ENCODE results near the gene RBM44.
A peak's percentile ranks its signal among the peaks of the same experiment; 100 is the strongest.

RBM44 gene

GRCh38 chr2:237873897-237874551 is 75.4 kb downstream of the RBM44 start:
- DNase-seq, result no peak

DNA sequence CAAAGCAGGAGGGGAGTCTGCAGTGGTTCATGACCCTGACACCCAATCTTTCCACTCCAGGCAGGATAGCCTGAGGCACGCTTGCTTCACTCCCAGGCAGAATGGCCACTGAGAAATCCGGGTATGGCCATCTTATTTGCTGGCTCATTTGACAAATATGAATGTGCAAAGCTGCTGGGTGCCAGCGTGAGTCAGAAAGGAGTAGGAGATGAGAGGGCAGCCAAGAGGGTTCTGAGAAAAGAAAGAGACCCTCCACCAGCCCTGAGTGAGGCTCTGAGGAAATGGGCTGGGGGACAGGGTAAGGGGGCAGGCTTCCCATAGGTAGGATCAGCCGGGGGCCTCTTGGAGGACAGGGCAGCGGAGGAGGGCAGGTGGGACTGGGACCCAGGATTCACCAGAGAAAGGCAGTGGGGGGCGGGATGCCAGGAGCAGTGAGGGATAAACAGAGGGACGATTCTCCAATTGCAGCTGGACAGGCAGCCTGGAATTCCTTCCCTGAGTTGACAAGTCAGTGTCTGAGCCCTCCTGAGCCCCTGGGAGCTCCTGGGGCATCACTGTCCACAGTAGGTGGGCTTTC is 76.1 kb downstream of the RBM44 start:
- no peak for DNase-seq

- DNase-seq, result no peak
These were observed 76.9 kb downstream of the RBM44 start for GRCh38 chr2:237875256-237876060.

- no peak for DNase-seq
These were observed 77.5 kb downstream of the RBM44 start for GRCh38 chr2:237876061-237876526.

DNA sequence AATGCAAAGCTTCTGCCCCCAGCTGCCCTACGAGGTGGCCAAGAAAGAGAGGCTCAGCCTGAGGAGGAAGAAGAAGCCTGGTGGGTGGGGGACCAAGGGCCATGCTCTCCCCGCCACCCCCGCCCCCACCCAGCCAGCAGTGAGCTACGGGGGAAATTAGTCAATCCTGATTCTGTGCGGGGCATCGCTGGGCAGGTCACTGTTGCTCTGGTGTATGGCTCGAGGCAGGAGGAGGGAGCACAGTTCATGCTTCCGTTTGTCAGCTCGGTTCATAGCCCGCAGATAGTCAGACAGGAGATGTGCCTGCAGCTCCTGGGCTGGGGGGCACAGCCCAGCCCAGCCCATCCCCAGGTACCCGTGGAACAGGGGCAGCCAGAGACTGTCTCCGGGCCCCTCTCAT is 78.0 kb downstream of the RBM44 start:
- no peak for DNase-seq

- no peak for DNase-seq
These were observed 78.4 kb downstream of the RBM44 start for GRCh38 chr2:237876951-237877491.

- DNase-seq, result no peak
These were observed 79.2 kb downstream of the RBM44 start for GRCh38 chr2:237877576-237878307.

- no peak for DNase-seq
These were observed 79.9 kb downstream of the RBM44 start for GRCh38 chr2:237878321-237879057.

- peak; percentile 16 for DNase-seq
These were observed 80.5 kb downstream of the RBM44 start for GRCh38 chr2:237879058-237879430.

GRCh38 chr2:237879991-237880560 is 81.5 kb downstream of the RBM44 start:
- no peak for DNase-seq

- DNase-seq, result no peak
These were observed 84.2 kb downstream of the RBM44 start for GRCh38 chr2:237882510-237883481.

DNA sequence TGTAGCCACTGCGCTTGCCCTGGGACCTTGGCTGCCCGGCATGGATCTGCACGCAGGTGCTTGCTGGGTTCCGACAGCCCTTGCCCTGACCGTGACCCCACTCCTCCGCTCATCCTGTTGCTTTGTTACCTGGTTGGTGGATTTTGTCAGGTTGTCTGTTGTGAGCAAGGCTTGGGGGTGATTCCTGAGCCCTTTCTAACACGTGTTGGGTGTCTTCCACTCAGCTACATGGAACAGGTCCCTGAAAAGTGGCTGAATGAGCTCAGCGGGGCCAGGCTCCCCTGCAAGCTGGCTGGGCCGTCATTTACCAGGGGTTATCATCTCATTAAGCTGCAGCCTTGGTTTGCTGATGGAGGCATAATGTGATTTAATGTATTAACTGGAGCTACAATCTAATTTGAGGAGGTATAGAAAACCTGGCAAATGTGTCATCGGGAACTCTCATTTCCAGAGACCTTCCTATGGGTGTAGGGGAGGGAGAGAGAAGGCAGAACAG is 85.4 kb downstream of the RBM44 start:
- no peak for DNase-seq

DNA sequence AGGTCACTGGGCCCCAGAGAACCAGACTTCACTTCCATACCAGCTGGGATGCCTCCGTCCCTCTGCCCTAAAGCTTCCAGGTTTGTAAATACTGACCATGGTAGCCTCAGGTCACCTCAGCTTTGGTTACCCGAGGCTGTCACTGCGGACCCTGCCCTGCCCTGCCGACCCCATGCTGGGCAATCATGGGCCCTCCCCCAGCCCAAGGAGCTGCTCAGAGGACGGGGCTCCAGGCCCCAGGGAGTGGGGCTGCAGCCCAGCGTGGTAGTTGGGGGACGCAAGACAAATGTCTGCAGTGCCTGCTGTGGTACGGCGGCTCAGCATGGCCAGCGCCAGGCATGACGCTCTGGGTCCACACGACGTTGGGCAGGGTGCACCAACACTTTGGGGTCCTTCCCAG is 86.1 kb downstream of the RBM44 start:
- no peak for DNase-seq

- no peak for DNase-seq
These were observed 86.7 kb downstream of the RBM44 start for GRCh38 chr2:237885111-237885930.

- DNase-seq, result no peak
These were observed 87.5 kb downstream of the RBM44 start for GRCh38 chr2:237885931-237886684.

GRCh38 chr2:237886685-237887481 is 88.3 kb downstream of the RBM44 start:
- no peak for DNase-seq

DNA sequence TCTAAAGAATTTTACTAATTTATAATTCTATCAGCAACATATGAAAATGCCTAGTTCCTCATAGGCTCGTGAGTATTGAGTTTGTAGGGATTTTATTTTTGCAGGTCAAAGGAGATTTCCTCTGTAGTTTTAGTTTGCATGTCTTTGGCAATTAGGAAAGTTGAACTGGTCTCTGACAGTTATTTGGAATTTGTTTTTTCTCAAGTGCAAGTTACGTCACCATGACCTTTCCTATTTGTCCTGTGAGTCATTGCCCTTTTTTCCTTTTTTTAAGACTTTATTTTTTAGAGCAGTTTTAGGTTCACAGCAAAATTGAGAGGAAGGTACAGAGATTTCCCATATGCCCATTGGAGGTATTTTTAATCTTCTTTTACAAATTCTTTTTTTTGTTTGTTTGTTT is 89.8 kb downstream of the RBM44 start:
- no peak for DNase-seq

DNA sequence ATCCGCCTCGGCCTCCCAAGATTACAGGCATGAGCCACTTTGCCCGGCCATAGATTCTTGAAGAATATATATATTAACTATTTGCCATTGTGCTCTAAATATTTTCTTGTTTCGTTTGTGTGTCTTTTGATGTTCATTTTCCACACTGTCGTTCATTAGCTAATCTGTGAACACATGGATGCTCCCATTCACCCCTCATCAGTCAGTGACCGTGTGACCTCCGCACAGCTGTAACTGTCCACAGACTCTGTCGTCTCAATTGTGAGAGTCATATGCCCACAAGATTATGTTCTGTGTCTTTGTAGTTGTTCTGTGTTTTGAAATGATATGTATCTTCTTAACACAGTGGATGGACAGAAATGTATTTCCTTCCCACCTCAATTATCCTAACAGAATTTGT is 90.4 kb downstream of the RBM44 start:
- no peak for DNase-seq

Measured in DMS79 treated with DMSO at 0.1 percent for 48 hours (cell line).